HEK293T (cell line): ENCODE results near the gene CREB3L1.

Experiments
- CTCF ChIA-PET: fragments of 350-600 bp; formaldehyde crosslinking; extraction: SDS; loops from one replicate; lab custom pipeline; 2021; ENCODE audit warnings: antibody characterized with exemption, inconsistent platforms; lab: Yijun Ruan, JAX
- POLR2A ChIA-PET: fragments of 350-600 bp; formaldehyde crosslinking; extraction: SDS; loops from one replicate; lab custom pipeline; 2020; ENCODE audit warnings: antibody characterized with exemption, inconsistent platforms; lab: Yijun Ruan, JAX
- DNase-seq: peaks from one replicate; pipeline ENCODE4 v3.0.0; 2012; ENCODE audit warnings: mixed read lengths; ENCODE audit errors: extremely low spot score
- ARNT ChIP-seq: fragments of 450-650 bp; IDR thresholded peaks from 2 replicates; pipeline ENCODE4 v1.6.1; 2017; ENCODE audit warnings: mild to moderate bottlenecking
- BHLHE40 ChIP-seq: fragments of 450-650 bp; IDR thresholded peaks from 2 replicates; pipeline ENCODE4 v1.6.1; 2016; ENCODE audit warnings: mild to moderate bottlenecking, moderate library complexity, borderline replicate concordance
- CTBP1 ChIP-seq: fragments of 450-650 bp; IDR thresholded peaks from 2 replicates; pipeline ENCODE4 v1.6.1; 2016; ENCODE audit warnings: borderline replicate concordance
- ELF4 ChIP-seq: fragments of 450-650 bp; IDR thresholded peaks from 2 replicates; pipeline ENCODE4 v1.6.1; 2017; ENCODE audit warnings: antibody characterized with exemption
- FOXA1 ChIP-seq: fragments of 450-650 bp; IDR thresholded peaks from 2 replicates; pipeline ENCODE4 v1.6.1; 2016; ENCODE audit warnings: mild to moderate bottlenecking
- FOXK2 ChIP-seq: fragments of 450-650 bp; IDR thresholded peaks from 2 replicates; pipeline ENCODE4 v1.6.1; 2016; ENCODE audit warnings: mild to moderate bottlenecking
- FOXM1 ChIP-seq: fragments of 450-650 bp; IDR thresholded peaks from 2 replicates; pipeline ENCODE4 v1.6.1; 2017; ENCODE audit warnings: mild to moderate bottlenecking, borderline replicate concordance
- HDGF ChIP-seq: fragments of 450-650 bp; IDR thresholded peaks from 2 replicates; pipeline ENCODE4 v1.6.1; 2017; ENCODE audit warnings: antibody characterized with exemption, borderline replicate concordance
- L3MBTL2 ChIP-seq: fragments of 450-650 bp; conservative IDR thresholded peaks from 2 replicates; pipeline ENCODE4 v1.6.1; 2016; ENCODE audit warnings: mild to moderate bottlenecking
- LEF1 ChIP-seq: fragments of 450-650 bp; IDR thresholded peaks from 2 replicates; pipeline ENCODE4 v1.6.1; 2017; ENCODE audit warnings: mild to moderate bottlenecking, borderline replicate concordance
- NFRKB ChIP-seq: fragments of 450-650 bp; IDR thresholded peaks from 2 replicates; pipeline ENCODE4 v1.6.1; 2016; ENCODE audit warnings: mild to moderate bottlenecking, moderate library complexity
- PKNOX1 ChIP-seq: fragments of 450-650 bp; IDR thresholded peaks from 2 replicates; pipeline ENCODE4 v1.6.1; 2016
- SP1 ChIP-seq: fragments of 450-650 bp; IDR thresholded peaks from 2 replicates; pipeline ENCODE4 v1.6.1; 2017
- SUZ12 ChIP-seq: fragments of 450-650 bp; IDR thresholded peaks from 2 replicates; pipeline ENCODE4 v1.6.1; 2016; ENCODE audit warnings: mild to moderate bottlenecking
- TARDBP ChIP-seq: fragments of 450-650 bp; IDR thresholded peaks from 2 replicates; pipeline ENCODE4 v1.6.1; 2016
- ZNF384 ChIP-seq: fragments of 450-650 bp; IDR thresholded peaks from 2 replicates; pipeline ENCODE4 v1.6.1; 2016

CREB3L1 gene

GRCh38 chr11:46322759-46323158 is 45.3 kb downstream of the CREB3L1 start:
- ChIA-PET CTCF (interaction anchor here (0.7 to 1.4 kb wide), 2 partner anchors 51 to 371 kb away, joined by 3 to 5 read pairs; no protein-coding TSS in a partner anchor), POLR2A (interaction anchor here (1.6 kb wide), 1 partner anchor 80 kb away, joined by 6 read pairs; no protein-coding TSS in a partner anchor)
- DNase-seq = peak; percentile 53
- no peak for TF ChIP-seq L3MBTL2
- no peak for TF ChIP-seq TARDBP
- TF ChIP-seq SP1 = no peak
- peak; percentile 91 for TF ChIP-seq FOXM1
- no peak for TF ChIP-seq LEF1
- no peak for TF ChIP-seq NFRKB

- TF ChIP-seq ZNF384 = no peak
- no peak for TF ChIP-seq NFRKB
- TF ChIP-seq LEF1 = no peak
- DNase-seq = no peak
- CTCF ChIA-PET = no interaction called here
- POLR2A ChIA-PET = no interaction called here
Measured at GRCh38 chr11:46326813-46327416, 49.5 kb downstream of the CREB3L1 start.

GRCh38 chr11:46327829-46328228 is 50.4 kb downstream of the CREB3L1 start:
- no peak for DNase-seq
- CTCF ChIA-PET = no interaction called here
- POLR2A ChIA-PET = interaction anchor here (0.9 kb wide), 1 partner anchor 84 kb away, joined by 5 read pairs; no protein-coding TSS in a partner anchor
- no peak for TF ChIP-seq HDGF
- no peak for TF ChIP-seq FOXA1
- no peak for TF ChIP-seq ARNT
- no peak for TF ChIP-seq PKNOX1
- TF ChIP-seq BHLHE40 = no peak
- no peak for TF ChIP-seq NFRKB
- no peak for TF ChIP-seq FOXK2
- TF ChIP-seq SP1 = no peak
- TF ChIP-seq FOXM1 = no peak
- no peak for TF ChIP-seq LEF1
- TF ChIP-seq CTBP1 = no peak
- no peak for TF ChIP-seq ZNF384
- TF ChIP-seq ELF4 = no peak
- TF ChIP-seq TARDBP = no peak
- TF ChIP-seq SUZ12 = no peak

- TF ChIP-seq SUZ12 (no peak), FOXA1 (no peak), LEF1 (no peak), PKNOX1 (no peak), FOXM1 (no peak), CTBP1 (no peak)
Measured at GRCh38 chr11:46330154-46330553, 52.7 kb downstream of the CREB3L1 start.

GRCh38 chr11:46330563-46331281 is 53.3 kb downstream of the CREB3L1 start:
- CTCF ChIA-PET = interaction anchor here (1.1 to 1.7 kb wide), 6 partner anchors 10 to 34 kb away, joined by 3 to 6 read pairs (median 4); no protein-coding TSS in a partner anchor
- DNase-seq = no peak
- TF ChIP-seq PKNOX1 = no peak
- TF ChIP-seq ARNT = no peak
- no peak for TF ChIP-seq L3MBTL2
- TF ChIP-seq ZNF384 = no peak
- no peak for TF ChIP-seq HDGF
- TF ChIP-seq SUZ12 = no peak
- no peak for TF ChIP-seq LEF1
- no peak for TF ChIP-seq ELF4
- no peak for TF ChIP-seq FOXA1
- TF ChIP-seq BHLHE40 = no peak
- TF ChIP-seq TARDBP = no peak
- POLR2A ChIA-PET = interaction anchor here (0.7 to 1.5 kb wide), 4 partner anchors 8 to 88 kb away, joined by 3 to 8 read pairs (median 5); no protein-coding TSS in a partner anchor

More at GRCh38 chr11:46330154-46330553, 52.7 kb downstream of the CREB3L1 start:
- ChIA-PET CTCF (interaction anchor here (1.1 to 1.7 kb wide), 6 partner anchors 10 to 33 kb away, joined by 3 to 6 read pairs (median 4); no protein-coding TSS in a partner anchor), POLR2A (interaction anchor here (0.6 to 1.5 kb wide), 3 partner anchors 8 to 90 kb away, joined by 3 to 8 read pairs (median 7); no protein-coding TSS in a partner anchor)
- no peak for DNase-seq

- no peak for DNase-seq
- ChIA-PET CTCF (interaction anchor here (1.1 to 1.7 kb wide), 3 partner anchors 16 to 35 kb away, joined by 4 to 6 read pairs (median 6); no protein-coding TSS in a partner anchor), POLR2A (interaction anchor here (0.7 to 1.4 kb wide), 2 partner anchors 21 to 36 kb away, joined by 3 read pairs; no protein-coding TSS in a partner anchor)
- TF ChIP-seq L3MBTL2 (no peak), ELF4 (no peak), LEF1 (no peak), BHLHE40 (no peak)
Measured at GRCh38 chr11:46331282-46331984, 54.0 kb downstream of the CREB3L1 start.
